ENCODE measurements around the gene SELENOO. TPM values are rescaled to one million over a fixed set of nuclear protein-coding genes. Genes with fewer than 3 reads are reported as not detected.

The SELENOO gene
- total RNA-seq, 1 donor from 2014 or later = 39.0 TPM

GRCh38 chr22:50218153-50218995, 17.6 kb downstream of the SELENOO start:
- TF ChIP-seq CTCF (IDR thresholded peaks at IDR 0.05) = no peak
- CTCF ChIA-PET = no interaction called here
- Mint-ChIP-seq H3K27ac (no peak overlapping the region), H3K36me3 (ENCODE audit: low read depth) (peaks cover 75% of the 10 kb centered on the region), H3K27me3 (no peaks in the 10 kb centered on the region), H3K9me3 (no peaks in the 10 kb centered on the region), H3K4me3 (no peak overlapping the region), H3K4me1 (no peaks in the 10 kb centered on the region)
- intact Hi-C loops (cut with micrococcal nuclease) = no loop called here
- ATAC-seq (ENCODE audit: low read depth) (no peak), DNase-seq (no peak)
- POLR2A ChIA-PET = interaction anchor here (0.8 kb wide), 1 partner anchor 26 kb away, joined by 3 read pairs; no protein-coding TSS in a partner anchor

- no peak for TF ChIP-seq CTCF (IDR thresholded peaks at IDR 0.05)
- Mint-ChIP-seq H3K4me3 (no peak overlapping the region), H3K27me3 (no peaks in the 10 kb centered on the region), H3K4me1 (no peaks in the 10 kb centered on the region), H3K9me3 (no peaks in the 10 kb centered on the region), H3K27ac (no peak overlapping the region), H3K36me3 (ENCODE audit: low read depth) (peaks cover 74% of the 10 kb centered on the region)
- POLR2A ChIA-PET = no interaction called here
- no peak for DNase-seq
- intact Hi-C loops (cut with micrococcal nuclease) = no loop called here
- CTCF ChIA-PET = no interaction called here
- ATAC-seq (ENCODE audit: low read depth) = no peak
Observed at GRCh38 chr22:50218996-50219727, 18.4 kb downstream of the SELENOO start.

- CTCF ChIA-PET = interaction anchor here (2.9 kb wide), 1 partner anchor 71 kb away, joined by 15 read pairs; no protein-coding TSS in a partner anchor
- H3K27me3 Mint-ChIP-seq = no peaks in the 10 kb centered on the region
- H3K27ac Mint-ChIP-seq = no peak overlapping the region
Observed at GRCh38 chr22:50219800-50220602, 19.2 kb downstream of the SELENOO start.

GRCh38 chr22:50220603-50221409, 20.0 kb downstream of the SELENOO start:
- ATAC-seq (ENCODE audit: low read depth) = no peak
- Mint-ChIP-seq H3K4me3 (no peak overlapping the region), H3K27me3 (no peaks in the 10 kb centered on the region), H3K36me3 (ENCODE audit: low read depth) (peaks cover 75% of the 10 kb centered on the region), H3K27ac (no peak overlapping the region), H3K9me3 (no peaks in the 10 kb centered on the region), H3K4me1 (no peaks in the 10 kb centered on the region)
- CTCF ChIA-PET = interaction anchor here (2.9 kb wide), 1 partner anchor 72 kb away, joined by 15 read pairs; no protein-coding TSS in a partner anchor
- DNase-seq = no peak
- POLR2A ChIA-PET = interaction anchor here (0.5 to 0.6 kb wide), 2 partner anchors 39 to 258 kb away, joined by 4 to 6 read pairs; no protein-coding TSS in a partner anchor
- no peak for TF ChIP-seq CTCF (IDR thresholded peaks at IDR 0.05)
- intact Hi-C loops (cut with micrococcal nuclease) = no loop called here

More at GRCh38 chr22:50219800-50220602, 19.2 kb downstream of the SELENOO start:
- Mint-ChIP-seq H3K4me3 (no peak overlapping the region), H3K4me1 (no peaks in the 10 kb centered on the region), H3K9me3 (no peaks in the 10 kb centered on the region), H3K36me3 (ENCODE audit: low read depth) (peaks cover 74% of the 10 kb centered on the region)
- ATAC-seq (ENCODE audit: low read depth) (no peak), DNase-seq (no peak)
- POLR2A ChIA-PET = interaction anchor here (0.6 kb wide), 1 partner anchor 193 kb away, joined by 3 read pairs; no protein-coding TSS in a partner anchor
- TF ChIP-seq CTCF (IDR thresholded peaks at IDR 0.05) = no peak
- intact Hi-C loops (cut with micrococcal nuclease) = no loop called here

Data from activated B cell treated with CpG ODN at 0.5 μM for 24 hours (primary cell).